Tibial nerve (tissue), 4 donors: ENCODE data around the gene NKX1-1.

Source experiments
- EP300 ChIP-seq, 2 donors: sonication (generic); formaldehyde crosslinking; IDR thresholded peaks; one replicate each; pipeline ENCODE4 v1.6.1; 2017; ENCODE audit warnings: antibody characterized with exemption in 2 of 2, mild to moderate bottlenecking in 1 of 2
- TF ChIP-seq, protein P1 (sequence below), 5 experiments: fragments of 200-600 bp in 3 of 5; fragments of 450-650 bp in 2 of 5; sonication (generic) in 3 of 5; IDR thresholded peaks; one replicate each; pipeline ENCODE4 v1.5.1; 2016 to 2019; ENCODE audit warnings: antibody characterized with exemption in 5 of 5, mild to moderate bottlenecking in 3 of 5, moderate library complexity in 2 of 5

DNA sequence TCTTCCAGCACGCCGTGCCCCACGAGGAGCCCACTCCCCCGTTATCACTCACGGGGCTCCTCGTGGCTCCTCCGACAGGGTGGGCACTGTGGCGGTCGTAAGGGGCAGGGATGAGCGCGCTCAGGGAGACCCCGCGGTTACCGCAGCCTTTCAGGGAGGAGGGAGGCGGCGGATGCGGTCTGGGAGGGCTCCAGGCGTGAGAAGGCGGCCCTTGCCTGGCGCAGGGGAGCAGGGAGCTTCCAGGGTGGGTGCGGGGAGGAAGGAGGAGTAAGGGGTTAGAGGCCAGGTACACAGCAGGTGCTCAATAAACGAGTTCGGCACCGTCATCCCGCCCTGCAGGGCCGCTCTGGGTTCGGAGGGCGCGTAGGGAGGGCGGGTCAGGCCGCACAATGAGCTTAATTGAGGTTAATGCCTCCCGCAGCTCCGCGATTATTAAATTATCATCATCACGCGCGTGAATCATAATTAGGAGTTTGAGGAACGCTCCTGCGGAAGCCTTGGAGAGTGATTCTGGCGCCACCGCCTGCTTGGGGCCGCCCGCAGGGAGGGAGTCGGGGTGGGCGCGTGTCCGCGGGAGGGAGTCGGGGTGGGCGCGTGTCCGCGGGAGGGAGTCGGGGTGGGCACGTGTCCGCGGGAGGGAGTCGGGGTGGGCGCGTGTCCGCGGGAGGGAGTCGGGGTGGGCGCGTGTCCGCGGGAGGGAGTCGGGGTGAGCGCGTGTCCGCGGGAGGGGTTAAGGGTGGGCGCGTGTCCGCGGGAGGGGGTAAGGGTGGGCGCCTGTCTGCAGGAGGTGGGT lies 7.6 kb upstream of the NKX1-1 start:
- TF ChIP-seq, protein P1, sequence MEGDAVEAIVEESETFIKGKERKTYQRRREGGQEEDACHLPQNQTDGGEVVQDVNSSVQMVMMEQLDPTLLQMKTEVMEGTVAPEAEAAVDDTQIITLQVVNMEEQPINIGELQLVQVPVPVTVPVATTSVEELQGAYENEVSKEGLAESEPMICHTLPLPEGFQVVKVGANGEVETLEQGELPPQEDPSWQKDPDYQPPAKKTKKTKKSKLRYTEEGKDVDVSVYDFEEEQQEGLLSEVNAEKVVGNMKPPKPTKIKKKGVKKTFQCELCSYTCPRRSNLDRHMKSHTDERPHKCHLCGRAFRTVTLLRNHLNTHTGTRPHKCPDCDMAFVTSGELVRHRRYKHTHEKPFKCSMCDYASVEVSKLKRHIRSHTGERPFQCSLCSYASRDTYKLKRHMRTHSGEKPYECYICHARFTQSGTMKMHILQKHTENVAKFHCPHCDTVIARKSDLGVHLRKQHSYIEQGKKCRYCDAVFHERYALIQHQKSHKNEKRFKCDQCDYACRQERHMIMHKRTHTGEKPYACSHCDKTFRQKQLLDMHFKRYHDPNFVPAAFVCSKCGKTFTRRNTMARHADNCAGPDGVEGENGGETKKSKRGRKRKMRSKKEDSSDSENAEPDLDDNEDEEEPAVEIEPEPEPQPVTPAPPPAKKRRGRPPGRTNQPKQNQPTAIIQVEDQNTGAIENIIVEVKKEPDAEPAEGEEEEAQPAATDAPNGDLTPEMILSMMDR (IDR thresholded peaks at IDR 0.05): no peak
- TF ChIP-seq EP300 (IDR thresholded peaks at IDR 0.05): no peak
